LNCaP clone FGC (cell line): Measurements from ENCODE around the gene LARGE2.
"Not testable (repeated sequence)": the region's sequence is repeated elsewhere in the genome, so short reads cannot be mapped to it uniquely, and the experiment has no call there.

Experiments
- DNase-seq: peaks from one replicate; pipeline ENCODE4 v3.0.0-alpha.2; 2011; ENCODE audit warnings: low read depth
- H3K4me3 ChIP-seq: 2 replicates; pipeline ENCODE4 v1.5.1; 2011; ENCODE audit warnings: mild to moderate bottlenecking, low read depth, low read length, control low read depth
- TF ChIP-seq, protein P1 (sequence below): IDR thresholded peaks from 2 replicates; pipeline ENCODE4 v1.5.1; 2012; ENCODE audit warnings: mild to moderate bottlenecking; ENCODE audit not compliant: control insufficient read depth, insufficient read depth; ENCODE audit errors: extremely low read depth

The LARGE2 gene

GRCh38 chr11:45902452-45903380 is 19.7 kb upstream of the LARGE2 start:
- TF ChIP-seq, protein P1, sequence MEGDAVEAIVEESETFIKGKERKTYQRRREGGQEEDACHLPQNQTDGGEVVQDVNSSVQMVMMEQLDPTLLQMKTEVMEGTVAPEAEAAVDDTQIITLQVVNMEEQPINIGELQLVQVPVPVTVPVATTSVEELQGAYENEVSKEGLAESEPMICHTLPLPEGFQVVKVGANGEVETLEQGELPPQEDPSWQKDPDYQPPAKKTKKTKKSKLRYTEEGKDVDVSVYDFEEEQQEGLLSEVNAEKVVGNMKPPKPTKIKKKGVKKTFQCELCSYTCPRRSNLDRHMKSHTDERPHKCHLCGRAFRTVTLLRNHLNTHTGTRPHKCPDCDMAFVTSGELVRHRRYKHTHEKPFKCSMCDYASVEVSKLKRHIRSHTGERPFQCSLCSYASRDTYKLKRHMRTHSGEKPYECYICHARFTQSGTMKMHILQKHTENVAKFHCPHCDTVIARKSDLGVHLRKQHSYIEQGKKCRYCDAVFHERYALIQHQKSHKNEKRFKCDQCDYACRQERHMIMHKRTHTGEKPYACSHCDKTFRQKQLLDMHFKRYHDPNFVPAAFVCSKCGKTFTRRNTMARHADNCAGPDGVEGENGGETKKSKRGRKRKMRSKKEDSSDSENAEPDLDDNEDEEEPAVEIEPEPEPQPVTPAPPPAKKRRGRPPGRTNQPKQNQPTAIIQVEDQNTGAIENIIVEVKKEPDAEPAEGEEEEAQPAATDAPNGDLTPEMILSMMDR: no peak
- no peak overlapping the region for H3K4me3 ChIP-seq
- no peak for DNase-seq

DNA sequence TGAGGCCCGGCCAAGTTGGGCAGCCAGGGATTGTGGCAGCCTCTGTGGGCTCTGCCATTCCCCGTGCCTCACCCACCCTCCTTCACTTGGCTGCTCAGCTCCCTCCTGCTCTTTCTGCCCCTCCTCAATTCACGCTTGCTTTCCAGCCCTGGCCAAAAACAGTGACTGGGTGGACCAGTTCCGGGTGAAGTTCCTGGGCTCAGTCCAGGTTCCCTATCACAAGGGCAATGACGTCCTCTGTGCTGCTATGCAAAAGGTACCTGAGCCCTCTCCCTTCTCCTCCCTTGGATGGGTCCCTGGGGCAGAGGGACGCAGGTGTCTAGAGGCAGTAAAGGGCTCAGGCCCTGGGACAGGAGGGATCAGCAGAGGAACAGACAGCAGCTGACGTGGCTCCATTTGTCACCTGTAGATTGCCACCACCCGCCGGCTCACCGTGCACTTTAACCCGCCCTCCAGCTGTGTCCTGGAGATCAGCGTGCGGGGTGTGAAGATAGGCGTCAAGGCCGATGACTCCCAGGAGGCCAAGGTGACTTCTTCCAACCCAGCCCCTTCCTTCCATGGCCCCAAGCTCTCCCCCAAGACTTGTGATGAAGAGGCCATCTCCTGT is 18.0 kb upstream of the LARGE2 start:
- TF ChIP-seq, protein P1: no peak
- DNase-seq: no peak
- no peak overlapping the region for H3K4me3 ChIP-seq

DNA sequence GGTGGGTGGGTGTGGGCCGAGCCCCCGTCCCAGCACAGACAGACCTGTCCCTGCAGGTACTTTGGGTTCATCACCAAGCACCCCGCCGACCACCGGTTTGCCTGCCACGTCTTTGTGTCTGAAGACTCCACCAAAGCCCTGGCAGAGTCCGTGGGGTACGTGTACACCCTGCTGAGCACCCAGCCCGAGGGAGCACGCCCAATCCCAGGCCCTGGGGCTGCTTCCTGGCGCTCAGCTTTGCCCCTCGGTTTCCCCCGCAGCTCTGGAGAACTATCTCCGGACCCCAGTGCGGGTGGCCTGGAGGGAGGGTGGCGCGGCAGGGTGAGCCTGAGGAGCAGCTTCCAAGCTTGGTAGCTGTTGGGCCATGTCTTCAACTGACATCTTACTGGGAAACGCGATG is 17.4 kb upstream of the LARGE2 start:
- TF ChIP-seq, protein P1: no peak
- H3K4me3 ChIP-seq: no peak overlapping the region
- DNase-seq: no peak

- not testable (repeated sequence) for DNase-seq, H3K4me3 ChIP-seq
Measured at GRCh38 chr11:45905576-45905975, 16.9 kb upstream of the LARGE2 start.

DNA sequence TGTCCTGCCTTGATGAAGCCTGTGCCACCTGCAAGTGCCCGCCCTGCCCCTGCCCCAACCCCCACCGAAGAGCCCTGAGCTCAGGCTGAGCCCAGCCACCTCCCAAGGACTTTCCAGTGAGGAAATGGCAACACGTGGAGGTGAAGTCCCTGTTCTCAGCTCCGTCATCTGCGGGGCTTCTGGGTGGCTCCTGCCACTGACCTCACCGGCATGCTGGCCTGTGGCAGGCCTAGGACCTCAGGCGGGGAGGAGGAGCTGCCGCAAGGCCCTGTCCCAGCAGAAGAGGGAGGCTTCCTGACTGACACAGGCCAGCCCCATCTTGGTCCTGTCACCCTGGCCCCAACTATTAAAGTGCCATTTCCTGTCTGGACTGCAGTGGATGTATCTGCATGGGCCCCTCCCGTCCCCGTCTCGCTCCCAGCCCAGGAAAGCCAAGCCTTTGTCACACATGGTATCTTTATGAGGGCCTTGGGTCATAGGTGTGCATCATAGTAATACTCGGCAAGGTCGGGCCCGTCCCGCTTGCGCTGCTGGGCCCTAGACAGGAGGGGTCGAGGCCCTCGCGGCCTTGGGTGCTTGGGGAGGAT is 16.3 kb upstream of the LARGE2 start:
- TF ChIP-seq, protein P1: no peak
- DNase-seq: no peak
- no peak overlapping the region for H3K4me3 ChIP-seq

DNA sequence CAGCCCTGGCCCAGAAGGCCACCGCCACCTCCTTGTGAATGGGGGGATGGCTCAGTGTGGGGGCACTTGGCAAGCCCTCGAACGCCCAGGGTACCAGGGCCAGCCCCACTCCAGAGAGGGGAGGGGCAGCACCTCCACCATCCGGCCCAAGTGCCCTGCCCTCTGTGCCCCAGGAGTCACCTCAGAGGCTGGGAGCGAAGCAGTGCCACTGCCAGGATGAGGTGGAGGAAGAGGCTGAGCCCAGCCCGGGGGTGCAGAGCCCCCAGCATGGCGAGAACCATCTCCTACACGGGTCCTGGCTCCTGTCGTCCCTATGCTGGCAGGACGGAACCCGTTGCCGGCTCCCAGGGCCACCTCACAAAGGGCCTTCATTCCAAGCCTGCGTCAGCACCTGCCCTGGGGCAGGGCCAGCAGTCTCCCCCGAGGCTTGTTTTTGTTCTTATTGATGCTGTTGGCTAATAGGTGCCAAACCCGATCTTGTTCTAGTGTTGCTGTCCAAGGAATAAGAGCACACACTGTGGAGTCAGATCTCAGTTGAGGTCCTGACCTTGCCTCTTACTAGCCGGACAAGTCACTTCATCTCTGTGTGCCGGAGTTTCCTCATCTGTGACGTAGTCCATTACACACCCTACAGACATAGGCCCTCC is 15.4 kb upstream of the LARGE2 start, which contains the start of gene FREY1:
Gene FREY1, minus strand, starts transcription at position 307 of the 647 bp plus-strand sequence. Its CDS starts 26 bp downstream, at position 281.
- no peak within 1 kb of the TSS for H3K4me3 ChIP-seq
- TF ChIP-seq, protein P1: no peak
- DNase-seq: no peak

- no peak for DNase-seq
- H3K4me3 ChIP-seq: no peak overlapping the region
- TF ChIP-seq, protein P1: no peak
Measured at GRCh38 chr11:45907911-45908370, 14.5 kb upstream of the LARGE2 start.
